ENCODE results near the gene PIK3R5.

- TF ChIP-seq POLR2AphosphoS5 (IDR thresholded peaks at IDR 0.05; ENCODE audit: low read depth, low read length), result no peak
- TF ChIP-seq CBX3 (IDR thresholded peaks at IDR 0.05; ENCODE audit: low read depth), result no peak
- no peak for TF ChIP-seq SIN3A (IDR thresholded peaks at IDR 0.05; ENCODE audit: low read depth)
- no peak for TF ChIP-seq ZNF274 (IDR thresholded peaks at IDR 0.05; ENCODE audit: low read depth, low read length)
- TF ChIP-seq YY1 (IDR thresholded peaks at IDR 0.05; ENCODE audit: extremely low read depth, insufficient replicate concordance, low read depth, low read length), result no peak
- TF ChIP-seq CTCF (IDR thresholded peaks at IDR 0.05 in 2 of 3, conservative IDR thresholded peaks at IDR 0.05 in 1 of 3; ENCODE audit: borderline replicate concordance in 1 of 3, insufficient read depth in 1 of 3, low read depth in 2 of 3, low read length in 2 of 3), result no peak
- TF ChIP-seq MAX (IDR thresholded peaks at IDR 0.05), result no peak
- no peak for TF ChIP-seq EZH2phosphoT487 (IDR thresholded peaks at IDR 0.05; ENCODE audit: borderline replicate concordance)
- TF ChIP-seq ELF1 (IDR thresholded peaks at IDR 0.05; ENCODE audit: borderline replicate concordance, low read depth), result no peak
- TF ChIP-seq ZBTB33 (IDR thresholded peaks at IDR 0.05; ENCODE audit: extremely low read depth, insufficient replicate concordance, low read length), result no peak
- no peak for TF ChIP-seq POLR2A (IDR thresholded peaks at IDR 0.05; ENCODE audit: borderline replicate concordance, extremely low read depth, insufficient read depth, insufficient read length)
- TF ChIP-seq EZH2 (IDR thresholded peaks at IDR 0.05), result no peak
- no peak for TF ChIP-seq RAD21 (IDR thresholded peaks at IDR 0.05; ENCODE audit: low read depth)
- no peak for TF ChIP-seq ATF3 (IDR thresholded peaks at IDR 0.05)
These were observed 99.7 kb downstream of the PIK3R5 start for GRCh38 chr17:8865811-8866210.

Measured in HCT116 (cell line).